Activated CD8-positive, alpha-beta memory T cell treated with anti-CD3 and anti-CD28 coated beads for 4 hours (primary cell): ENCODE results near the gene FTO.

Source experiments
- DNase-seq, 2 donors: peaks; one replicate each; pipeline ENCODE4 v3.0.0-alpha.2; 2020; ENCODE audit warnings: low read depth in 2 of 2

Gene FTO

DNA sequence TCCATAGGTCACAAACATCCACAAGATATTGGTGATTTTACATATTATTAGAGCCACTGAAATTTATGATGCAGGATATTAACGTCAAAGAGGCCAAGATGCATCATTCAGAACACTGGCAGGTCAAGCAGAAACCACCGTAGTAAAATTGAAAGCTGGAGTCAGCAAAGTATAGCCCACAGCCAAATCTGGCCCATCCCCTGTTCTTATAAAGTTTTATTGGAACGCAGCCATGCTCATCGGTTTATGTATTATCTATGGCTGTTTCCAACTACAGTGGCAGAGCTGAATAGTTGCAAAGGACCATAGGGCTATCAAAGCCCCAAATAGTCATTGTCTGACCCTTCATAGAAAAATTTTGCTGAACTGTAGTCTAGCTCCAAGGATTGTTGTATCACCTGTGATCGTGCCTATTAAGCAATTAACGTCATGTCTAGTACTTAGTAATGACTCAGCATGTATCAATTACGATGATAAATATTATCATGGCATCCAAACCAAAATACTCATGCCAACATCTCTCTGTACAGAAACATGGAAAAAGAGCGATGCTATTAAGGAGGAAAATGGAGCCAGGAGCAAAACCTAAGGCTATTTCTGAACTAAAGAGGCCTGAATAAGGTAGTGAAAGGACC is 417.0 kb downstream of the FTO start:
- no peak for DNase-seq

DNA sequence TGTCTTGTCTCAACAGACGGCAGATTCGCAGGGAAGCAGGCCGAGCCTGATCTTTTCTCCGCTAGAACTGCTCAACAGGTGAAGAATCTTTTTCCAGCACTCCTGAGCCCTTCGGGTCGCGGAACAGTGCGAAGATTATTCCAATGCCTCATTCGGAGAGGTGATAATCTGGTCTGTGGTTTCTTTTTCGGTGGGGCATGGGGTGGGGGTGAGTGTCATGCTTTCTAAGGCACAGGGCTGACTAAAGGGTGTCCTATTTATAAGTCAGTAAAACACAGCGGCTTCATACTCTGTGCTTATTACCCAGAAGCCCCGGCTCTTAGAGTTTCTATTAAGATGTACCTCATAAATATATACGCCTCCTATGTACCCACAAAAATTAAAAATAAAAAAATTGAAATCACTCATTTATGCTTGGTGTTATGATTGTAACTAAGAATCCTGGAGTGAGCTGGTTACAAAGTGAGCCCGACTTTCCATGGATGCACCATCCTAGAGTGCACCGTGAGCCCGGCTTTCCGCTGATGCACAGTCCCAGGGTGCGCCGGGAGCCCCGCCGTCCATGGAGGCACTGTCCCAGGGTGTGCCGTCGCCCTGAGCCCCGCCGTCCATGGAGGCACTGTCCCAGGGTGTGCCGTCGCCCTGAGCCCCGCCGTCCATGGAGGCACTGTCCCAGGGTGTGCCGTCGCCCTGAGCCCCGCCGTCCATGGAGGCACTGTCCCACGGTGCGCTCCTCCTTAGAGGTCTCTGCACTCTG is 417.8 kb downstream of the FTO start:
- no peak for DNase-seq

DNA sequence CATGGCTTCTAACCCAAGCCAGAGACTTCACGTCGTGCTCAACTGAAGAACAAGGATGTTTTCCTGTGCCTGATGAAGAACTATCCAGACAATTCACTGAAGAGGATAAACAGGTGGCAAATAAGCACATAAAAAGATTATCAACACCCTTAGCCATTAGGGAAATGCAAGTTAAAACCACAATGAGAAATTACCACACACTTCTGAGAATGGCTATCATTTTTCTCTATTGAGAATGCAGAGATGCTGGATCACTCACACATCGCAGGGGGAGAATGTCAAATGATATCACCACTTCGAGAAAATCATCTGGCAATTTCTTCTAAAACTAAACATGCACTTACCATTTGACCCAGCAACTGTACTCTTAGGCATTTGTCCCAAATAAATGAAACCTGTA is 419.8 kb downstream of the FTO start:
- no peak for DNase-seq

DNA sequence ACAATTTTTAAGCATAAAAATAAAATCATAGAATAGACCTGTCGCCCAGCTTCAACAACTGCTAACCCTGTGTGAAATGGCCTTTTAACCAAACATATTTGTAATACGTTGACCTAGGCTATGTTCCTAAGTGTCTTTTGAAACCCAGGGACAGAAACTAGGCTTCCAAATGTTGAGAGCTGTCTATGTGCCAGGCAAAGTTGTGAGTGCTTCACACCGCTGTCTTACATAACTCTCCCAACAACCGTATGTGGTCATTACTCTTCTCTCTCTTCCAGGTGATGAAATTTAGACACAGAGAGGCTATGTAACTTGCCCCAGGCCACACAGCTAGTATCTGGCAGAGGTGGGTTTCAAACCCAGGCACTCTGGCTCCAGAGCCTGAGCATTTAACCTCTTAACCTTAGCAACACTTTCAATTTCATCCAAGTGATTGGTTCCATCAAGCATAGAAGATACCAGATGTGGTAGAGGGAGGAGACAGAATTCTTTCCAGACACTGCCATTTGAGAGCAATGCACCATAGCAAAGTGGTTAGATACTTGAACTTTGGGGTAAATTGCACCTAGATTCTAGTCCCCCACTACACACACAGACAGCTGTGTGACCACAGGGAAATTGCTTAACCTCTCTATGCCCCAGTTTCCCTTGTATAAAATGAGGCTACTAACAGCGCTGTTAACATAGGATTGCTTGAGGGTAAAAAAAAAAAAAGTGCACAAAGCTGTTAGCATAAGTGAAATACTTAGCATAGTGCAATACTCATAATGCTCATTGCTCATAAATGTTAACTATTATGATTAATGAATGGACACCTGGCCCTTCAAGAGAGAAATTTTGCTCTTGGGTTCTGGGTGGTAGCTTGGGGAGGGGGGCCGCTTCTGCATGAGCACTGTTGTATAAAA is 422.0 kb downstream of the FTO start:
- DNase-seq: no peak

DNA sequence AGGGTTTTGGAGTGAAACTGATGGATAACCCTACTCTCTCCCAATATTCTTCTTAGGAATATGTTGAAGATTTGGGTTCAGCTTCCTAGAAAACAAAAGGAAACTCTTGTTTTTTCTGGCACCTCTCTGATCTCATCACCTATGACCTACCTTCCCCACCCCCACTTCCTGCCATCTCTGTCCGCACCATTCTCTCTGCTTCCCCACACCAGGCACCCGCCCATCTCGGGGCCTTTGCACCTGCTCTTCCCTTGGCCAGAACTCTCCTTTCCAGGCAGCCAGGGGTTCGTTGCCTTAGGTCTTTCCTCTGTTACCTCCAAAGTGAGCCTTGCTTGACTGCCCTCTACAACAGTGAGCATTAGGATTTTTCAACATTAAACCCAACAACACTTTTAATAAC is 423.0 kb downstream of the FTO start:
- no peak for DNase-seq

DNA sequence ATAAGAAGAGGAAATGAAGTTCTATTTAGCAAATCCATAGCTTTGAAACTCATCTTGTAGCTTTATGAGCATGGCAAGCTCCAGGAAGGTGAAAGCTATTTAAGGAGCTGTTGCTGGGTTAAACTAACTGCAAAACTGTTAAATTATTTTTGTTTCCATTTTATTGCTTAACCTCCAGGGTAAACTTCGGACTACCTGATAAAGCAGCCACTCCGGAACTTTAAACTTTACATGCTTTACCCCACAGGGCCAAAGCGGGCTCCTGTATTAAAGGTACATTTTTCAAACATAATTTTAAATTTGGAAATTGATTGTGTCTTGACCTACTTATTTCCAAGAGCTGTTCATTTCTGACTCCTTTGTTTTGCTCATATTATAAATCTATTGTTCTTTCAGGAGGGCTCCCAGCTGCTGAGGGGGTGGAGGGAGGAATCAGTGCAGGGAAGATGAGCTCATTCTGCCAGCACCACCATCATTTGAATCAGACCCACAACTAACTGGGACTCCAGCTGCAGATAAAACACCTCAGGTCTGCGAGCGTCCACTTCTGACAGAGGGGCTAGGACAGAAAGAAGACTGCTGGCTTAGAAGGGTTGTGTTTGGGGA is 424.8 kb downstream of the FTO start:
- no peak for DNase-seq

DNA sequence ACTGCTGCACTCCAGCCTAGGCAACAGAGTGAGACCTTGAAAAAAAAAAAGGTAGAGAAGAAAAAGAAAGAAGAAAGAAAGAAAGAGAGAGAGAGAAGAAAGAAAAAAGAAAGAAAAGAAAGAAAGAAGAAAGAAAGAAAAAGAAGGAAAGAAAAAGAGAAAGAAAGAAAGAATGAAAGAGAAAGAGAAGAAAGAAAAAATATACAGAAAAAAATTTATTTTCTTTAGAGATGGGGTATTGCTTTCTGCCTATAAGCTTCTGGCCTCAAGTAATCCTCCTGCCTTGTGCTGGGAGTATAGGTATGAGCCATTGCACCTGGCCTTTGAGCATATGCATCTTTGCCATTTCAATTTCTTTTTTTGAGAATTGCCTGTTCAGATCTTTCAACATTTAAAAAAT is 425.9 kb downstream of the FTO start:
- DNase-seq: no peak

DNA sequence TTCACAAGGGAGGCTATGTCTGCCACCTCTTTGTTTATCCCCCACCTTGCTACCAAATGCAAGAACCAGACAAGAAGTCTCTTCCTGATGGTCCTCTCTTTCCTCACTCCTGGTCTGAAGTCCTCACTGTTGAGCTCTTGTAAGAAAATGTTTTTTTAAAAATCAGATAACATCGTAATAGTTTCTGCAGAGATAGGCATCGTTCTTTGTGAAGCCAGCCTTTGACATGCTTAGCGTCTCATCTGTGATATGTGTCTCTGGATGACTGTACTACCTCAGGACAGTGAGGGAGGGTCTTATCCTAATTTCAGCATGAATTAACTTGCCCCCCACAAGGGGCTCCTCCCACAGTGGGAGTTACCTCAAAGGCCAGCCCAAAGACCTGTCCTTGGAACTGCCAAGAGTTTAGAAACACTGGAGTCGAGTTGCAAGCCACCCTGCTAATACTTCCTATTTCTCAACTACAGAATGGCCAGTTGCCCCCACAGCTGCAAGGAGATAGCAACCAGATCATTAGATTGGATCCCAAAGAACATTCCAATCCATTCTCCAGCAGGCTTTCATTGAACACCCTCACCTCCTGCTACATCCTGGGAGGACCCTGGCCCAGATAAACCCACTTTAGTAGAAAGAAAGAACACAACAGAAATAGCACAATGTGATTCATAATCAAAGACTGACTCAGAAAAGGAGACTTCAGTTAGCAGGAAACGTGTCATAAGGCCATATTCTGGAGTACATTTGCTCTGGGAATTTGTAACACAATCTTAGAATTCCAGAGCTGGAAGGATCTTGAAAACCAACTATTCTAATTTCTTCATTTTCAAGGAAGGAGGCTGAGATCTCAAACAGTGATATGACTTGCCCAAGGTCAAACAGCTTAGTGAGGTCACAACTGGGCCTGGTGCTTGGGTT is 431.7 kb downstream of the FTO start:
- DNase-seq: no peak

DNA sequence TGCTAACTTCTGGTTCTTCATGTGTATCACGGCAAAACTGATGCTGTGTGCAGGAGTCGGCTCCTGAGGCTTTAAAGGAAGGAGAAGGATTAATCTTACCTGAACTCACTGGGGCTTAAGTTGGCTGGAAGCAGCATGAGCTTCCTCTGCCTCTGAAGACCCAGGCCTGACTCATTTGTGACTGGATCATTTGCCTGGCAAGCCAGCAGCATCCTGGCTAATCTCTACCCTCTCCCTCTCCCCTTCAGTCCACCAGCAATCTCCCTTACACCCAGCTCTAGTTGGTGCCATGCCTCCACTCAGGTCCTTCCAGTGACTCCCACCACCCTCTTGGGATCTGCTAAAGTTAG is 432.3 kb downstream of the FTO start:
- no peak for DNase-seq

DNA sequence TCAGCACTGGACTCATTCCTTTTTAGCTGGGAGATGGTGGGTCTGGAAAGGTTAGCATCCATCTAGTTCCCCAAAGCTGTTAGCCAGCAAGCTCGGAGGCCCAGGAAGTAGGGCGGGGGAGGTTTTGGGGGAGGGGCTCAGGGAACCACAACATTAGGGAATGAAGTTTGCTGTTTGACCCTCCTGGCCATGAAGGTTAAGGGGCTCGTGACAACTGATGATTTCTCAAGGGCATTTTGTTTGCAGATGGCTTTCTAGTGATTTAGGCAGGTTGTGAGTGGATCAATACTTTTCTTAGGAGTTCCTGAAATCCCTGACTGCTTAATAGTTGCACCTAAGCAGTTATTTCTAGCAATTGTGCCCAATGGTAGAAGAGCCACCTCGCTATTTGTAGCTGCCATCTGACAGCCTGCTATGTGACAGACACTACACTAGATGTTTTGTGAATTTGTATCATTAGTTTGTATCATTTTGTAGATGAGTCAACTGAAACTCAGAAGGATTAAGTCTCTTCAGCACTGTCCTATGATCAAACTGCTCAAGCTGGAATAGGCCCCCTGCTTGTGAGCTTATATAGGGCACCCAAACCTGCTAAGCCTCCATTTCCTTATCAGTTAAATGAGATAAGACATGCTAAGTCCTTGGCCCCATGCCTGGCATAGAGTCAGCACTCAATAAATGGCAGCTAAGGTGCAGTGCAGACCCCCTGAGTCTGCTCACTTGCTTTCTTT is 436.3 kb downstream of the FTO start:
- no peak for DNase-seq

DNA sequence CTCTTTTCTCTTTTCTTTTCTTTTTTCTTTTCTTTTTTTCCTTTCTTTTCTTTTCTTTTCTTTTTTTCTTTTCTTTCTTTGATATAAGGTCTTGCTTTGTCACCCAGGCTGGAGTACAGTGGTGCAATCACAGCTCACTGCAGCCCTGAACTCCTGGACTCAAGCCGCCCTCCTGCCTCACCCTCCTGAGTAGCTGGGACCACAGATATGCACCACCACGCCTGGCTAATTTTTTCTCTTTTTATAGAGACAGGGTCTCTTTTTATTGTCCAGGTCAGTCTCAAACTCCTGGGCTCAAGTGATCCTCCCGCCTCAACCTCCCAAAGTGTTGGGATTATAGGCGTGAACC is 436.8 kb downstream of the FTO start:
- DNase-seq: no peak

DNA sequence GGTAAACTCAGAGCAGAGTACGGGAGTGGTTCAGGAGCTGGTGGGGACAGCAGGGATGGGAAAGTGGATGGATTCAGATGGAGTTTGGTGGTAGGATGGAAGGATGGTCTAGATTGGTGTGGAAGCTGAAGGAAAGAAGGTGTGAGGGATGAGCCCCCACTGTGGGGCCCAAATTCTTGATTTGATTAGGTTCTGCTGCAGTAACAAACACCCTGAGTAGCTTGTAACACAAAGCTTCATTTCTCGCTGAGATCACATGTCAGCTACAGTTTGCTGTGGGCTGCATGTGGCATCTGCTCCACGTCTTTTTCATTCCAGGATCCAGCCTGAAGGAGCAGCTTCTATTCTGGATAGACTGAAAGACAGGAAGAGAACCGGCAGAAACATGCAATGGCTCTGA is 438.8 kb downstream of the FTO start:
- DNase-seq: no peak

DNA sequence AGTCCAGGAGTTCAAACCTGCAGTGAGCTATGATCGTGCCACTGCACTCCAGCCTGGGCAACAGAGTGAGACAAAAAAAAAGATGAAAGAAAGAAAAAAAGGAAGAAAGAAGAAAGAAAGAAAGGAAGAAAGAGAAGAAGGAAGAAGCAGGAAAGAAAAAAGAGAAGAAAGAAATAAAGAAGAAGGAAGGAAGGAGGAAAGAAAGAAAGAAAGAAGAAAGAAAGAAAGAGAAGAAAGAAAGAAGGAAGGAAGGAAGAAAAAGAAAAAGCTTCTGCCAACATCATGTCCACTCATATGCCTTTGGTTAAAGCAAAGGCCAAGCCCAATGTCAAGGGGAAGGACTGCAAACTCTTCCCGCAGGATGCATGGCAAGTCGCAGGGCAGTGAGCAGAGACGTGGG is 439.5 kb downstream of the FTO start:
- no peak for DNase-seq

DNA sequence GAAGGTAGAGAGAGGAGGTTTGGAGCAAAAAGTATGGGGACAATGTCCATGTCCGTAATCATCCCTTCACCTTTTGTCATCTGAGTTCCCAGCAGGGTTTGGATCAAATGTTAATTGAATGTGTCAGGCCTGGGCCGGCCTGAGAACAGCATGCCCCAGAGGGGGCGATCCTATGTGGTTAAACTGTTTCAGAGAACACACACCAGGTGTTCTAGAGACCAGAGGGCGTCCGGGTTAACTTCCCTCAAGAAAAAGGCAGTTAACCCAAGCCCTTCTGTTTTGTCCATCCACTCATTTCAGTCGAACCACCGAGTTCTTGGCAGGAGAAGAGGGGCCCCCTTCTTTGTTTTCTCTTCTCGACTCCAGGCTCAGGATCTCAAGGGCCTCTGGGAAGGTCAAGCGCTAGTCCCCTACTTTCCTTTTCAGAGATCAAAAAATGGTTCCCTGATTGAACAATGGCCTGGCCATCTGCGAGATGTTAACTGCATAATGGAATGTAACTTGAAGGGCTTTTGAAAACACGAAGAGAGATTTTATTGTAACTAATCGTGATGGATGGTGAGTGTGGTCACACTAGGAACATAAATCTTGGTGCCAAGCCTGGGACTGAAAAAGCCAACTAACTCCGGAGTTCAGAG is 440.1 kb downstream of the FTO start:
- no peak for DNase-seq

DNA sequence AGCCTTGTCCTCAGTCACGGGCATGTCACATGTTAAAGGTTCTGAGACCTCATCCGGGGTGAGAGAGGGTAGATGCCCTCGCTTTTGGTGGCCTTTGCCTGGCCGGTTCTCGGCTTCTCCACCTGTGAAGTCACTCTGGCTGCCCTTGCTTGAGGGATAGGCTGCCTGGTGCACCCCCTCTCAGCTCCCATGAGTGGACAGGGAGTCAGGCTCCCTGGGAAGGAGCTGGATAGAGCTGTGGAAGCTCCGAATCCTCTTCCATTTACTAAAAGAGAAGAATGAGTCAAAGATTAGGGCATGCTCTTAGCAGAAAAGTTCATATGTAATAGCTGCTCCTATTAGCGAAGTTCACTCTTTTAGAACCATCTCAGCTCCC is 440.6 kb downstream of the FTO start:
- DNase-seq: no peak

DNA sequence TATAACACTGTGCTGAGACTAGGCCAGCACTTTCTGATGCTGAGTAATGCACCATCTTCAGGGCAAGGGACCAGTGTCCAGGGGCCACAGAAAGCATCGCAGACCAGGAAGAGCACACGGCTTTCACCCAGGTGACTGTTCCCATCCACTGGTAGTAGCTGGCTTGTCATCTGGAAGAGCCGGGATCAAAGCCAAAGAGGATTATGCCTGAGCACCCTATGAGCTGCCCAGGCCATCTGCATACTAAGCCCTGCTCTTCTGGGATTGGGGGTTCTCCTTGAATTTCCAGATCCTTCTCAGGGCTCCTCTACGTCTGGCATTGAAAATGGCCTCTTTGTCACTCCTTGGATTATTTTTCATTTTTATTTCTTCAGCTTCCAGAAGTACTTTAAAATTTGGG is 441.9 kb downstream of the FTO start:
- DNase-seq: no peak

DNA sequence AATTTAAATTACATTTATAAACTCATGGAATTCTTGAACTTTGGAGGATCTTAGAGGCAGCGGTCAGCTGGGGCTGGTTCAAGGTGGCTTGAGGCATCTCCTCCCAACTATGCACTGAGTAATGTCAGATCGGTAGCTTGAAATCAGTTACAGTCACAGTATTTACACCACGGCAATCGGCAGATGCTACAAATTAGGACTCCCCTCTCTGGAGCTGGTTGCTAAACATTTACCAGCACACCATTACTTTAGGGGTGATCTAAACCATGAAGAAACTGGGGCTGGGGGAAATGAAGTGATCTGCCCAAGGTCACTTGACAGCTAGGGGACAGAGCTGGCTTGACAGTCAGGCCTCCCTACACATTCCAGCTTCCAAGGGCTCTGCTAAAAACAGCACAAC is 445.0 kb downstream of the FTO start:
- DNase-seq: no peak

DNA sequence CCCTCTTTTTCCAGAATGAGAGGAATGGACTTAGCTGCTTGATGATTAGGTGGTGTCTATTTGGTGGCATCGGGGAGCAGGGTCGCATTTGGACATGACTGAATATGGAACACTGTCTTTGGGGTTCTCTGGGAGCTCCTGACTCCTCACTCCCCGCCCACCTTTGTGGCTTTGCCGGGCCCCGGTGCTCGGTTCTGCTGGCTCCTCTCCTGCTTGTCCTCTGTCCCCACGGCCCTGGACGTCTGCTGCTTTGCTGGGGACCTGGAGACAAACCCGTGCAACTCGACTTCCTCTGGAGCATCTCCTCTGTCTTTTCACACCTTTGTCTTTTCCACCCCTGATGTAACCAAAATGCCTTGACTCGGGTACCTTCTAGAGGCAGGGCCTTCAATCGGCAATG is 446.9 kb downstream of the FTO start:
- no peak for DNase-seq

DNA sequence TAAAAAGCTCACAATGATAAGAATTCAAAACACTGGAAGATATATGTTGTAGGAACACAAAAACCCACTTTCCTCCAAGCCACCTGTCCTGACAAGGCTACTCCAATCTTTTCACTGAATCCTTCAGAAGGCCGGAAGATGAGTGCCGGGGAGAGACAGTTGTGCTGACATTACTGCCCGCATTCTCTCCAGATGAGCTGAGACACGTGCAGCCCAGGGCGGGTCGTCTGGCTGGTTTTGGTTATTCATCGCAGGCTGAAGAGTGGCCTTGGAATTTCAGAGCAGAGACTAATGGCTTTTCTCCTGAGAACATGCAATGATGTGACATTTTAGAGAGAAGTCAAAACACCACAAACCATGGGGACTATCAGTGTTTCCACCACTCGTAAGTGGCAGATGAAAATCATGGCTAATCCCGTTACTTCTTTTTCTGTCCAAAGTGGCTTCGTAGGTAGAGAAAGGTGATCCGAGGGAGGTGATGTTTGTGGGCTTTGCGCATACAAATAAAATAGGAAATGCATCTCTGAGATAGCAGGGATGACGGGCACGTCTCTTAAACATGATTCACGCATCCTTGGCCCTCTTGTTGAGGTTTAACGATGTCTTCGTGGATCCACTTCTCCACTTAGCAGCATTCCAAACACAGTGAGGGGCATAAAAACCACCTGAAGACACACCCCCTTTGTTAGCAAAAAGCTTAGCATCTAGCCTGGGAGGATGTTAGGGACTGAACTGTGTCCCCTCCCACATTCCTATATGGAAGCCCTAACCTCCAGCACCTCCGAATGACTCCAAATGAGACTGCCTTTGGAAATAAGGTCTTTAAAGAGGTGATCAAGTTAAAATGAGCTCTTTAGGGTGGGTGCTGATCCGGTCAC is 448.6 kb downstream of the FTO start:
- DNase-seq: no peak
